ENCODE data around the gene GSN.

GRCh38 chr9:121246821-121247561 is 21.0 kb upstream of the GSN start:
- TF ChIP-seq CTCF (IDR thresholded peaks at IDR 0.05; ENCODE audit: low read depth, low read length, poor library complexity, severe bottlenecking) = no peak
- no peak for TF ChIP-seq EZH2phosphoT487 (IDR thresholded peaks at IDR 0.05; ENCODE audit: borderline replicate concordance, low read length)
